ENCODE results near the gene AP3S2. TPM values are rescaled to one million over a fixed set of nuclear protein-coding genes. Genes with fewer than 3 reads are reported as not detected.

AP3S2 gene
- total RNA-seq, 2 experiments from 2014 or later: 28.2 to 30.8 TPM

DNA sequence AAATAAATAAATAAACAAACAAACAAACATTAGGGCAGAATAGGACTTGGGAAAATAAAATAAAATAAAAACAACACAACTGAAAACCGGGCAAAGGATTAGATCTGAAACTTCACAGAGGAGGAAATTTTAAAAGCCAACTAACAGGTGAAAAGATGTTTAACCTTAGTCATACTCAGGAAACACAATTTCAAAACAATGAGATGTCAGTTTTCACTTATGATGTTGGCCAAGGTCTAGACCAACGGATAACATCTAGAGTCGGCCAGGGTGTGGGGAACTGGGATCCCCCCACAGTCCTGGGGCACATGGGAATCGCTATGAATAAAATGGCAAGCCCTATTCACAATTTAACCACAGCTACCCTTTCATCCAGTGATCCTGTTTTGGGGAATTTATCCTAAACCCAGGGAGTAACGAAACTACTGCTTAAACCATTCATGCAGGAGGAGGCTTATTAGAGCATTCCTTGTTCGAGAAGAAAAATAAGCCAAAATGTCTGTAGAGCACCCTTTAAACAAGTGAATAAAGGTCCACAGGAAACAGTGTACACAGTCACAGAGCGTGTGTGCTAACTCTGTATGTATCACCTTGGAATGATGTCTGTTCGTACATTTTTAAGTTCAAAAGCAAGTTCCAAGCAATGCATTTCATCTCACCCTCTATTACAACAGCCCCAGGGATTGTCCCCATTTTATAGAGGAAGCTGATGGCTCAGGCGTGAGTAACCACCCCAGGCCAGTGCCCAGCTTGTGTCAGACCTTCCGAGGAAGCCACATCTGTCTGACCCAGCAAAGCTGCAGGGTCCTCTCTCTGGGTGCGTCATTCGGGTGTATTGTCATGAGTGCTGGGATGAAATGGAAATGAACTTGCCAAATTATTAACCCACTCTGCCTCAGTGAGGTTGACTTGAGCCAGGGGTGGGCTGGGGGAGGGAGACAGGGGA lies 72.9 kb downstream of the AP3S2 start:
- peaks cover 41% of the 10 kb centered on the region for H3K27me3 Mint-ChIP-seq
- peaks cover 1% of the 10 kb centered on the region for H3K4me1 Mint-ChIP-seq
- no peaks in the 10 kb centered on the region for H3K9me3 Mint-ChIP-seq
- POLR2A ChIA-PET: no interaction called here
- peaks cover 1% of the 10 kb centered on the region for H3K36me3 Mint-ChIP-seq
- no peak for DNase-seq
- H3K27ac Mint-ChIP-seq: no peak overlapping the region
- H3K4me3 Mint-ChIP-seq: no peak overlapping the region
- no peak for ATAC-seq (ENCODE audit: low read depth)

DNA sequence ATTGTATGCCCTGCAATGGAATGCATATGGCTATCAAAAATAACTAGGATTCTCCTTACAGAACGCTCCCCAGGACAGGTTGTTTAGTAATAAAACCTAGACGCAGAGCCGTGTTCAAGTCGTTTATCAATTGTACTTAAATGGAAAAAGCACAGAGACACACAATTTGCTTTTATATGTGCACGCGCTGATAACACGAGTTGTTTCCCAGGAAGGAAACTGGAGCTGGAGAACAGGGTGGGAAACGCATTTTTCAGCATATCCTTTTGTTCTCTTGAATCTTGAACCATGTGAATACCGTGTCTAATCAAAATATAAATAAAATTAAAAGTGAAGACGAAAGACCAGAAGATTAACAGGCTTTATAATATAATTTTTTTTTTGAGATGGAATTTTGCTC lies 75.5 kb downstream of the AP3S2 start:
- H3K27ac Mint-ChIP-seq: no peak overlapping the region
- peaks cover 7% of the 10 kb centered on the region for H3K36me3 Mint-ChIP-seq
- DNase-seq: no peak
- POLR2A ChIA-PET: no interaction called here
- no peaks in the 10 kb centered on the region for H3K9me3 Mint-ChIP-seq
- H3K27me3 Mint-ChIP-seq: peaks cover 53% of the 10 kb centered on the region
- no peak for ATAC-seq (ENCODE audit: low read depth)
- no peak overlapping the region for H3K4me3 Mint-ChIP-seq
- H3K4me1 Mint-ChIP-seq: peaks cover 2% of the 10 kb centered on the region

DNA sequence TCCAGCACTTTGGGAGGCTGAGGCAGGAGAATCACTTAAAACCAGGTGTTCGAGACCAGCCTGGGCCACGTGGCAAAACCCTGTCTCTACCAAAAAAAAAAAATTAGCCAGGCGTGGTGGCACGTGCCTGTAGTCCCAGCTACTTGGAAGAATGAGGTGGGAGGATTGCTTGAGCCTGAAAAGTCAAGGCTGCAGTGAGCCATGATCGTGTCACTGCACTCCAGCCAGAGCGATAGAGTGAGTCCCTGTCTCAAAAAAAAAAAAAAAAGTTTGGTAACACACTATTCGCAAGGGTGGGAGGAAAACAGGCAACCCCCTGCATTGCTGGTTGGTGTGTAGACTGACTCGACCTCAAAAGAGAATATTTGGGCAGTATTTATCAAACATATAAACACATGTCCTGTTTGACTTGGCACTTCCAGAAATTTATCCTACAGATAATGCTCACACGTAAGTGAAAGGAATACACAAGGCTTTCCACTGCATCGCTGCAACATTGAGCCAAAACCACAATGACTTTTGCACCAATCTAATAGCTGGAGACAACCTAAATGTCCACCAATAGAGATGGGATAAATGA lies 76.0 kb downstream of the AP3S2 start:
- POLR2A ChIA-PET: no interaction called here
- H3K27ac Mint-ChIP-seq: no peak overlapping the region
- ATAC-seq (ENCODE audit: low read depth) (no peak), DNase-seq (no peak)
- H3K27me3 Mint-ChIP-seq: peaks cover 53% of the 10 kb centered on the region
- H3K9me3 Mint-ChIP-seq: no peaks in the 10 kb centered on the region
- peaks cover 2% of the 10 kb centered on the region for H3K4me1 Mint-ChIP-seq
- no peak overlapping the region for H3K4me3 Mint-ChIP-seq
- peaks cover 7% of the 10 kb centered on the region for H3K36me3 Mint-ChIP-seq

DNA sequence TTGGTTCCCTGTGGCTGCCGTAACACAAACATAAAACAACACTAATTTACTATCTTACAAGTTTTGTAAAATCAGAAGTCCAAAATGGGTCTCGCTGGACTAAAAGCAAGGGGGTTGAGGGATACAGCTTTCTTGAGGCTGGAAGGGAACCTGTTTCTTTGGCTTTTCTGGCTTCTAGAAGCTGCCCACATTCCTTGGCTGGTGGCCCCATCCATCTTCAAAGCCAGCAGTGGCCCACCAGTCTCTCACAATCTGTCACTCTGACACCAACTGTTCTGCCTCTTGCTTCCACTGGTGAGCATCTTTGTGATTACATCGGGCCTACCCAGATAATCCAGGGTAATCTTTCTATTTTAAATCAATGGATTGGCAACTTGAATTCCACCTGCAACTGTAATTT lies 78.0 kb downstream of the AP3S2 start:
- Mint-ChIP-seq H3K27ac (no peak overlapping the region), H3K4me1 (peaks cover 2% of the 10 kb centered on the region), H3K4me3 (peak overlapping the region; percentile 64), H3K36me3 (peaks cover 7% of the 10 kb centered on the region), H3K9me3 (no peaks in the 10 kb centered on the region), H3K27me3 (peaks cover 40% of the 10 kb centered on the region)
- POLR2A ChIA-PET: no interaction called here
- DNase-seq: no peak
- ATAC-seq (ENCODE audit: low read depth): no peak

DNA sequence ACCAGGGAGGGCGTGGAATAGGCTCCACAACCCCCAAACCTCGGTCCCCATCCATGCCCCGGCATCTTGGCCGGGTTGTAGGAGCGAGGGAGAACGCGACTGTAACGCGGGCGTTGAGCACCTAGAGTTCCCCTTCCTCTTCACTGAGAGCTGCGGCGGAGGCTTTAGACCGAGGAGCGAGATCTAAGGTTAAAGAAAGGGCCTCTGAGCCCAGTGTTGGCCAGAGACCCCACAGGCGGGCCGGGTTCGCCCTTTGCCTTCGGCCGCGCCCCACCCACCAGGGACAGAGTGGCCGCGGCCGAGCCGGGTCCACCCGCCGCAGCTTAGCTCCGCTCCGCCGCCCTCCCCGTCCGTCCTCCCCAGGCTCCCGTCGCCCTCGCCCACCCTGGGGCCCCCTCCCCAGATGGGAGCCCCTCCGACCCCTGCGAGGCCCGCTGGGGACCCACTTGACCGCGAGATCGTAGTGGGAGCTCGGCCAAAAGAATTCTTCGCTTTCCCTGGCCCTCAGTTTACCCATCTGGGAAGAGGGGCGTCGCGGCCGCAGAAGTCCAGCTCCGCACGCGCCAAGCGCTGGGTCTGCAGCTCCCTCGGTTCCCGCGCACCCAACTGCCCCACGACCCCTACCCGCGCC lies 79.6 kb downstream of the AP3S2 start:
- Mint-ChIP-seq H3K9me3 (no peaks in the 10 kb centered on the region), H3K4me3 (peak overlapping the region; percentile 41), H3K27ac (no peak overlapping the region), H3K4me1 (peaks cover 2% of the 10 kb centered on the region), H3K36me3 (peaks cover 7% of the 10 kb centered on the region), H3K27me3 (peaks cover 37% of the 10 kb centered on the region)
- POLR2A ChIA-PET: no interaction called here
- DNase-seq (no peak), ATAC-seq (ENCODE audit: low read depth) (no peak)

DNA sequence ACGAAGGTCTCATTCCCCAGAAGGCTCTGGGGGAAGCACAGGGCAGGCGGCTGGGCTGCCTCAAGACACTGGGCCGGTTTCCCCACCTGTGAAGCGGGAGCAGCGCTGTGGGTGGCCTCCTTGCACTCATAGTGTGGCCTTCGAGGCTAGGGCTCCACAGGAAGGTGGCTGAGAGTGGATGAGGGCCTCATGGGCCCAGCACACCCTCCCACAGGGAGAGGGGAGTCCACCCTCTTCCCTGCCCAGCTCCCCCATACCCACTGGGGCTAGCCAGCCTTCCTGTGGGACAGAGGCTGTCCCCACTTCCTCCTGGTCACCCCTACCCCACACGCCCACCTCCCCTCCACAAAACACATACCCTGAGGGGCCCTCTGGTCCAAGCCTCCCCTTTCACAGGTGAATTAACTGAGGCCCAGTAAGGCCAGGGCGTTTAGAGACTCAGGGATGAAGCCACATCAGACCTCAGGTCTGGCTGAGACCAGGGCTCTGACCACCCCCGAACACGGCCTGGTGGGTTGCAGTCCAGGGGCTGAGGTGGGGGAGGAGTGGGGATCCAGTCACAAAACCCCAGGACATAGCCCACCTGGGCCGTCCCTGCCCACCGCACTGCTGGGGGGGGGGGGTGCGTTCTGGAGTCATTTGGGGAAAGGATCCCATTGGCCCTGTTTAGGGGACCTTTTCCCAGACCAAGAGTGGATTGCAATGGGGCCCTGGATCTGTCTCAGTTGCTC lies 80.2 kb downstream of the AP3S2 start:
- POLR2A ChIA-PET: no interaction called here
- DNase-seq (no peak), ATAC-seq (ENCODE audit: low read depth) (no peak)
- Mint-ChIP-seq H3K9me3 (no peaks in the 10 kb centered on the region), H3K4me3 (no peak overlapping the region), H3K27ac (no peak overlapping the region), H3K27me3 (peaks cover 37% of the 10 kb centered on the region), H3K4me1 (peaks cover 2% of the 10 kb centered on the region), H3K36me3 (peaks cover 7% of the 10 kb centered on the region)

DNA sequence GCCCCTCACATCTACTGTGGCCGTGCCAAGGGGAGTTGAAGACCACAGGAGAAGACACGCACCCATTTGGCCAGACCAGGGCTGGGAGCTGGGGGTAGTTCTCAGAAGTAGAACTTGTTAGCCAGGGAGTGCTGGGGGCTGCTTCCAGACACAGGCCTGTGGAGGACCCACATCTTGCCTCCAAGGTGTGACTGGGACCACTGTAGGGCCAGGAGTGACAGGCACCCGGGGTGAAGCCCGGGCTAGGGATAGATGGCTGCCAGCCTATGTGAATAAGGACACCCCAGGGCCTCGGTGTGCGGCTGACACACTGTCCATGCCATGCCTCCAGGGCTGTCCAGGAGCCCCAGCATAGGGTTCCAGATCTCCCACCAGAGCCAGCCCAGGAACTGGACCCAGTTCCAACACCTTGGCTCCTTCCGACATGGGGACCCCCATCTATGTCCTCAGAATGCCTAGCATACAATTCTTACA lies 80.9 kb downstream of the AP3S2 start:
- H3K9me3 Mint-ChIP-seq: no peaks in the 10 kb centered on the region
- peaks cover 7% of the 10 kb centered on the region for H3K36me3 Mint-ChIP-seq
- DNase-seq (no peak), ATAC-seq (ENCODE audit: low read depth) (no peak)
- peaks cover 2% of the 10 kb centered on the region for H3K4me1 Mint-ChIP-seq
- peaks cover 32% of the 10 kb centered on the region for H3K27me3 Mint-ChIP-seq
- no peak overlapping the region for H3K27ac Mint-ChIP-seq
- POLR2A ChIA-PET: no interaction called here
- H3K4me3 Mint-ChIP-seq: no peak overlapping the region

DNA sequence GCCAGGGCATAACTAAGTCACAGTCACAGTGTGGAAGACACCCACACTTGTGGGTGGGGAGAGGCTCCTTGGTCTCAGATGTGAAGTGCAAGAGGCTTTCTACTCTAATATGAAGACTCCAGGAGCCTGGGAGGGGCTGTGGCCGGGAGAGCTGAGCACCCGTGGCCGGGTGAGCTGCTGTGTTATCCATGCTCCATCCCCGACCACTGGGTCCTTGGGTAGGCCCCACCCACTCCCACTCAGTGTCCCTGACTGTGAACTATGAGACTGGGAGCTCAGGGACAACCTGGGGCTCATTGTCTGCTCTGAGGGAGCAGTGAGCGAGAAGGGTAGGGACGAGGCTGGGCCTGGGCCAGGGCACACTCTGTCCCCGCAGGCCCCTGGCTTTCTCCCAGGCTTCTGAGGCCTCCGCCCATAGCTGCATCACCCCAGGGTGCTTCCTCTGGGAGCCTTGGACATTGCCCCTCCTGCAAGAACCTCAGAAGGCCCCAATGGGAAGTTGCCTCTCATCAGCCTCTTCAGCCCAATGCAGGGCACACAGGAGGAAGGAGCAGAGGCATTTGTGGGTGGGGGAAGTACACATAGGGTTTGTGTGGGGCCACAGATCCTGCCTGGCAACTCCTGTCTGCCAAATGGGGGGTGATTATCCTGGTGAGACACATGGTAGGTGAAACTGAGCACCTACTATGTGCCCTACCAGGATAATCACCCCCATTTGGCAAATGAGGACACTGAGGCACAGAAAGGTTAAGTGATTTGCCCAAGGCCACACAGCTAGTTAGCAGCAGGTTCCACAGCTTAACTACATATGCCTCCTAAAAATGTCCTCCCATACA lies 81.6 kb downstream of the AP3S2 start:
- Mint-ChIP-seq H3K36me3 (peaks cover 7% of the 10 kb centered on the region), H3K9me3 (no peaks in the 10 kb centered on the region), H3K27ac (no peak overlapping the region), H3K4me3 (no peak overlapping the region), H3K4me1 (peaks cover 2% of the 10 kb centered on the region), H3K27me3 (peaks cover 26% of the 10 kb centered on the region)
- POLR2A ChIA-PET: no interaction called here
- no peak for ATAC-seq (ENCODE audit: low read depth)
- DNase-seq: no peak

DNA sequence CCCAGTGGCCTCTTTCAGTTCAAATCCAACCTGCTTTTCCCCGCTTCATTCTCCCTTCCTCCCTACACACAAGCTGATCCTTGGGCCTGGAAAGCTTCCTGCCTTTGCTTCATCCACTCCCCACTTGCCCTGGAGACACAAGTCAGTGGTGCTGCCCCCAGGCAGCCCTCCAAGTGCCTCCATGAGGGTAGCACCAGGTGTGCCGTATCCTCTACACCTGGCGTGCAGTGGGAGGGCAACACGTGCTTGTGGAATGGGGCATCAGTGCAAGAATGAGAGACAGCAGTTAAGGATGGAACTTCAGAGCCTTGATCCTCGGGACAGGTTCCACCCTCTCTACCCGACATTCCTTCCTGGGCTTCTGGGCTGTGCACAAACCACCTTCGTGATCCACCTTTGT lies 83.0 kb downstream of the AP3S2 start:
- no peaks in the 10 kb centered on the region for H3K9me3 Mint-ChIP-seq
- no peak for DNase-seq
- no peak for ATAC-seq (ENCODE audit: low read depth)
- H3K27ac Mint-ChIP-seq: no peak overlapping the region
- H3K36me3 Mint-ChIP-seq: peaks cover 5% of the 10 kb centered on the region
- peaks cover 2% of the 10 kb centered on the region for H3K4me1 Mint-ChIP-seq
- POLR2A ChIA-PET: no interaction called here
- H3K4me3 Mint-ChIP-seq: no peak overlapping the region
- H3K27me3 Mint-ChIP-seq: peaks cover 12% of the 10 kb centered on the region

DNA sequence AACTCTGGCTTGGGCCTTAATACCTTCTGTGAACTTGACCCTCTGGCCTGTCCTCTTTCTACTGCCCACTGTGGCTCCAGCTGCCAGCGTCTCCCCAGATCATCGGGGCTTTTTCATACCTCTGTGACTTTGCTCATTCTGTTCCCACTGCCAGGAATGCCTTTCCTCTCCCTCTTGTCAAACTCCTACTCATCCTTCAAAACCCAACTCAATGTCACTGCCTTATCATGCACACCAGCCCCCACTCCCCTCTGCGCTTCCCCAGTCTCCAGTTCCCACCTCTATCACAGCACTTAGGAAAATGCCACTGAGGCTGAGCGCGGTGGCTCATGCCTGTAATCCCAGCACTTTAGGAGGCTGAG lies 84.0 kb downstream of the AP3S2 start:
- no peak for DNase-seq
- H3K4me1 Mint-ChIP-seq: no peaks in the 10 kb centered on the region
- H3K9me3 Mint-ChIP-seq: no peaks in the 10 kb centered on the region
- POLR2A ChIA-PET: no interaction called here
- no peak for ATAC-seq (ENCODE audit: low read depth)
- H3K36me3 Mint-ChIP-seq: no peaks in the 10 kb centered on the region
- no peak overlapping the region for H3K4me3 Mint-ChIP-seq
- peaks cover 2% of the 10 kb centered on the region for H3K27me3 Mint-ChIP-seq
- H3K27ac Mint-ChIP-seq: no peak overlapping the region

DNA sequence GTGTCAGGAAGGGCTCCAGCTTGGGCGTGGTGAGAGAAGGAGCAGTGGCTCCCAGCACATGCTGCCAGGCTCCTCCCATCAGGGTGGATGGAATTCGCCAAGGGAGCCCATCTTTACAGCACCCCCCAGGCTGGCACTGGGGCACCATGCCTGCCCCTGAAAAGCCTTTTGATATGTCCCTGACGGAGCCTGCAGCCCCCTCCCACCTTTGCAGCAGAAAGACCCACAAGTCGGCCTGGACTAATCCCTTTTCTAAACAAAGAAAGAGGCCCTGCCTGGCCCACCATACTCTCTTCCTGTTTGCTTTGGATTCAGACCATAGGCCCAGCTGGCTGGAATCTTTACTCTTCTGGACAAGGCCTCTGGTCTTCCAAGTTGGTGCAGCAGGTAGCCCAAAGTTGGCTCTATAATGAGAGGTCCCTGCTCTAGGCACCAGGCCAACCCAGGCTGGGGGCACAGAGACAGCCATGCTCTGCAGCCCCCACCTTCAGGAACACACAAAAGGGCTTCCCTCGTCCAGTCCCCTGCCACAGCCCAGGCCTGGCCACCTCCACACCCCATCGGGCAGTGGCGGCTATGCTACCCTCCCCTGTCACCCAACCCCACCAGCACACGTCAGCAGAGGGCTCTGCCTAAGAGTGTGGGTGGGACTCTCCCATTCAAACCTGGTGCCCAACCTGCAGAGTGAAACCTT lies 84.6 kb downstream of the AP3S2 start:
- Mint-ChIP-seq H3K36me3 (no peaks in the 10 kb centered on the region), H3K9me3 (no peaks in the 10 kb centered on the region), H3K4me3 (no peak overlapping the region), H3K4me1 (no peaks in the 10 kb centered on the region), H3K27me3 (peaks cover 2% of the 10 kb centered on the region), H3K27ac (no peak overlapping the region)
- POLR2A ChIA-PET: no interaction called here
- DNase-seq (no peak), ATAC-seq (ENCODE audit: low read depth) (no peak)

DNA sequence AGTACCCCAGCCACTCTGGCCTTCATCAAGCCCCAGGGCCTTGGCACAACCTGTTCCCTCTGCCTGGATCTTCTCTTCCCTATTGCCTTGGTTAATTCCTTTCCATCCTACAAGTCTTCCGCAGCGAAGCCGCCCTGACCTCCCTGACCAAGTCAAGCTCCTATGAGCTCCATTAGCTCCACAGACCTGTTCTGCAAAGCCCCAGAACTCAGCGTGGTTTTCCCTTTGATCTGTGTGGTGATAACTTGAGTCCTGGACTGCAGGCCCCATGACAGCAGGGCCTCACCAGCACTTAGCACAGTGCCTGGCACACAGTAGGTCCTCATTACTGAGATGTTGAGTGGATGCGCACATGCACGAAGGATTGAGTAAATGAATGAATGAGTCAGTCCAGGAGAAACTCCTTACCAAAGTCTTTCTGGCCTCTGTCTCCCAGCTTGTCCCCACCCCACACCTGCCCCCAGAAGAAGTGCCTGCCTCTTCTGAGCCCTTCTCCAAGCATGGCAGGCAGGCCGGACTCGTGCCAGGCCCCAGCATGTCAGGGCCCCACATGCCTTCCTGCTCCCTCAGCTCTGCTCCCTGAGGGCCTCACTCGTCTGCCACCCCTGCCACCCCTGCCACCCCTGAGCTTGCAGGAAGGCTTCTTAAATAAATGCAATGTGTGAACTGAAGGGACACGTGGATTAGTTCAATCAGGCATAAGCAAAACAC lies 85.5 kb downstream of the AP3S2 start:
- ATAC-seq (ENCODE audit: low read depth): no peak
- Mint-ChIP-seq H3K4me3 (no peak overlapping the region), H3K27me3 (no peaks in the 10 kb centered on the region), H3K36me3 (no peaks in the 10 kb centered on the region), H3K27ac (no peak overlapping the region), H3K9me3 (no peaks in the 10 kb centered on the region), H3K4me1 (no peaks in the 10 kb centered on the region)
- DNase-seq: no peak
- POLR2A ChIA-PET: no interaction called here

All from activated naive CD8-positive, alpha-beta T cell treated with anti-CD3 and anti-CD28 coated beads, Interleukin-2, amount 10 ng/mL, durations not matched to agents 7 days and 5 days (primary cell).